HepG2 (cell line): ENCODE results near the gene UNG. TPM values are rescaled to one million over a fixed set of nuclear protein-coding genes. Genes with fewer than 3 reads are reported as not detected.

Experiments
- AFF4 ChIP-seq: sonication (generic); formaldehyde crosslinking; IDR thresholded peaks from 2 replicates; pipeline ENCODE4 v1.4.0; 2020; ENCODE audit warnings: missing genetic modification reagents
- GLMP ChIP-seq: sonication (generic); formaldehyde crosslinking; IDR thresholded peaks from 2 replicates; pipeline ENCODE4 v1.9.0; 2021; ENCODE audit warnings: missing genetic modification reagents, mild to moderate bottlenecking, borderline replicate concordance
- JARID2 ChIP-seq: sonication (generic); formaldehyde crosslinking; IDR thresholded peaks from 2 replicates; pipeline ENCODE4 v1.8.1; 2023; ENCODE audit warnings: missing genetic modification reagents, inconsistent platforms; ENCODE audit not compliant: insufficient replicate concordance
- JUND ChIP-seq: sonication (generic); formaldehyde crosslinking; IDR thresholded peaks from 2 replicates; pipeline ENCODE4 v1.8.0; 2022; ENCODE audit warnings: mild to moderate bottlenecking, missing genetic modification reagents
- KDM6A ChIP-seq: IDR thresholded peaks from 2 replicates; pipeline ENCODE4 v1.6.1; 2016; ENCODE audit warnings: low read depth
- NCOA5 ChIP-seq: sonication (generic); formaldehyde crosslinking; IDR thresholded peaks from 2 replicates; pipeline ENCODE4 v1.4.0; 2020; ENCODE audit warnings: missing genetic modification reagents
- NFYB ChIP-seq: sonication (generic); formaldehyde crosslinking; IDR thresholded peaks from 2 replicates; pipeline ENCODE4 v1.4.0; 2020; ENCODE audit warnings: missing genetic modification reagents
- NR2F2 ChIP-seq: IDR thresholded peaks from 2 replicates; pipeline ENCODE4 v1.6.1; 2012; ENCODE audit warnings: low read depth, inconsistent platforms, borderline replicate concordance
- RXRA ChIP-seq: sonication (generic); formaldehyde crosslinking; IDR thresholded peaks from 2 replicates; pipeline ENCODE4 v1.5.1; 2020; ENCODE audit warnings: missing genetic modification reagents
- STAT5B ChIP-seq: sonication (generic); formaldehyde crosslinking; IDR thresholded peaks from 2 replicates; pipeline ENCODE4 v1.4.0; 2020; ENCODE audit warnings: missing genetic modification reagents
- ZNF407 ChIP-seq: sonication (generic); formaldehyde crosslinking; IDR thresholded peaks from one replicate; pipeline ENCODE4 v1.5.1; 2020; ENCODE audit warnings: mild to moderate bottlenecking, missing genetic modification reagents; ENCODE audit errors: not compliant biosample characterization
- ZNF543 ChIP-seq: sonication (generic); formaldehyde crosslinking; IDR thresholded peaks from 2 replicates; pipeline ENCODE4 v1.4.0; 2020; ENCODE audit warnings: mild to moderate bottlenecking, missing genetic modification reagents
- ZNF614 ChIP-seq: IDR thresholded peaks from 2 replicates; pipeline ENCODE4 v1.6.1; 2018; ENCODE audit warnings: missing biosample characterization, missing genetic modification reagents, inconsistent platforms, borderline replicate concordance
- ZNF619 ChIP-seq: sonication (generic); formaldehyde crosslinking; IDR thresholded peaks from 2 replicates; pipeline ENCODE4 v1.4.0; 2020; ENCODE audit warnings: mild to moderate bottlenecking, missing genetic modification reagents
- ZNF670 ChIP-seq: sonication (generic); formaldehyde crosslinking; IDR thresholded peaks from 2 replicates; pipeline ENCODE4 v1.8.0; 2022; ENCODE audit warnings: mild to moderate bottlenecking, missing genetic modification reagents, borderline replicate concordance
- polyA plus RNA-seq, 8 experiments: library from polyadenylated mRNA; depleted of rRNA in 3 of 8; stranded (reverse) in 7 of 8; unstranded in 1 of 8; fragments of >200 nt; fragmentation: Illumina TruSeq in 4 of 8; extraction: Trizol in 4 of 8; gene quantifications; 2 replicates each; pipeline versions ENCODE4 v1.2.1 to v1.2.3, GENCODE V29; 2011 to 2016; ENCODE audit warnings: low read depth in 4 of 8, missing spikeins in 1 of 8, mixed read lengths in 1 of 8; ENCODE audit not compliant: insufficient read depth in 1 of 8
- total RNA-seq, 5 experiments: library from RNA; depleted of rRNA; stranded (reverse); fragments of >200 nt; fragmentation: Illumina TruSeq; extraction: Trizol; gene quantifications; 2 replicates each; pipeline ENCODE4 v1.2.3, GENCODE V29; 2016; ENCODE audit warnings: low read depth in 1 of 5

The UNG gene
- total and polyA plus RNA-seq, 2 of the 13 experiments (the other 11 are each of a cell fraction or from before 2014, with no cell fraction given) = 23.3 to 114 TPM

- TF ChIP-seq AFF4 (CRISPR knock-in tag) (no peak), ZNF543 (CRISPR knock-in tag) (peak; percentile 85; the same call in 1 of the 2 replicates), JUND (CRISPR knock-in tag) (no peak), ZNF614 (CRISPR knock-in tag) (peak; percentile 60; the same call in 1 of the 2 replicates), KDM6A (CRISPR knock-in tag) (0 out of 2 replicates have a peak, but pooled peaks have one; percentile 45), JARID2 (peak; percentile 89), STAT5B (CRISPR knock-in tag) (no peak; the same call in 1 of the 2 replicates), RXRA (CRISPR knock-in tag) (peak; percentile 89), ZNF619 (peak; percentile 95), NR2F2 (no peak), NCOA5 (no peak), ZNF670 (peak; percentile 97), GLMP (CRISPR knock-in tag) (no peak; the same call in 1 of the 2 replicates), ZNF407 (CRISPR knock-in tag) (peak; percentile 80), NFYB (CRISPR knock-in tag) (no peak; the same call in 1 of the 2 replicates)
Observed at GRCh38 chr12:109093022-109093918, 4.1 kb upstream of the UNG start, which contains the start of gene ALKBH2 (continued).
